Endothelial cell of umbilical vein (primary cell): Measurements from ENCODE around the gene SH3TC2. TPM values are rescaled to one million over a fixed set of nuclear protein-coding genes. Genes with fewer than 3 reads are reported as not detected.

Experiments
- BruUV-seq: library from RNA; stranded (reverse); fragments of 400-500 nt; replicated peaks from 2 replicates; lab custom pipeline; 2021; lab: Mats Ljungman, UMichigan
- CTCF ChIA-PET: fragments of 300-600, 350-600 bp; sonication (Branson Sonifier 250); formaldehyde crosslinking; loops from one replicate; lab custom pipeline; 2021; ENCODE audit warnings: antibody characterized with exemption, inconsistent platforms; lab: Charles Lee
- POLR2A ChIA-PET: fragments of 300-600, 350-600 bp; sonication (Branson Sonifier 250); formaldehyde crosslinking; loops from one replicate; lab custom pipeline; 2021; ENCODE audit warnings: antibody characterized with exemption, inconsistent platforms; lab: Charles Lee
- DNase-seq: peaks from one replicate; pipeline ENCODE4 v3.0.0-alpha.2; 2011; ENCODE audit warnings: low read depth, low spot score
- FAIRE-seq: peaks from 2 replicates; lab custom pipeline; 2011; peaks lifted over from hg19 to GRCh38; lab: Jason Lieb, UNC
- H2AFZ ChIP-seq: 2 replicates; pipeline ENCODE4 v1.6.0; 2012; ENCODE audit warnings: low read depth, low read length, control low read depth, inconsistent platforms
- H3K27ac ChIP-seq: 2 replicates; pipeline ENCODE4 v1.5.1; 2011; ENCODE audit warnings: low read depth, mild to moderate bottlenecking, control low read depth, low read length, moderate library complexity; ENCODE audit not compliant: insufficient read depth
- H3K27me3 ChIP-seq, 2 experiments: 2 replicates each; pipeline versions ENCODE4 v1.6.0 to v1.6.1; 2011; ENCODE audit warnings: low read length in 2 of 2, mixed read lengths in 1 of 2; ENCODE audit not compliant: control insufficient read depth in 2 of 2, insufficient read depth in 2 of 2
- H3K36me3 ChIP-seq, 2 experiments: 2 replicates in 1 of 2; 3 replicates in 1 of 2; pipeline ENCODE4 v1.5.1; 2011; ENCODE audit warnings: low read length in 2 of 2, mild to moderate bottlenecking in 1 of 2, moderate library complexity in 1 of 2; ENCODE audit not compliant: control insufficient read depth in 2 of 2, insufficient read depth in 2 of 2; ENCODE audit errors: extremely low read depth in 1 of 2
- H3K4me1 ChIP-seq: 3 replicates; pipeline ENCODE4 v1.5.1; 2011; ENCODE audit warnings: mild to moderate bottlenecking, low read length; ENCODE audit not compliant: control insufficient read depth, insufficient read depth; ENCODE audit errors: extremely low read depth
- H3K4me2 ChIP-seq: 2 replicates; pipeline ENCODE4 v1.6.1; 2011; ENCODE audit warnings: low read length, control low read depth, mixed read lengths; ENCODE audit not compliant: insufficient read depth
- H3K4me3 ChIP-seq, 3 experiments: fragments of 200-600 bp in 1 of 3; sonication (generic), shearing (Covaris generic) in 1 of 3; replicated peaks in 1 of 3; 2 replicates each; pipeline ENCODE4 v1.5.1; 2011 to 2016; ENCODE audit warnings: control low read depth in 3 of 3, low read length in 3 of 3, mild to moderate bottlenecking in 2 of 3, inconsistent platforms in 1 of 3, low read depth in 1 of 3, moderate library complexity in 1 of 3; ENCODE audit not compliant: insufficient read depth in 1 of 3
- H3K79me2 ChIP-seq: 2 replicates; pipeline ENCODE4 v1.6.0; 2012; ENCODE audit warnings: low read length, inconsistent platforms; ENCODE audit not compliant: control insufficient read depth, insufficient read depth
- H3K9ac ChIP-seq: replicated peaks from 2 replicates; pipeline ENCODE3; 2011; ENCODE audit warnings: low read length, control low read depth; ENCODE audit not compliant: insufficient read depth; ENCODE audit errors: extremely low read depth
- H3K9me1 ChIP-seq: replicated peaks from 3 replicates; pipeline ENCODE4 v1.6.0; 2011; ENCODE audit warnings: mild to moderate bottlenecking, low read length; ENCODE audit not compliant: control insufficient read depth, insufficient read depth; ENCODE audit errors: extremely low read depth
- H3K9me3 ChIP-seq: replicated peaks from 2 replicates; pipeline ENCODE4 v1.5.1; 2012; ENCODE audit warnings: low read length, inconsistent platforms; ENCODE audit not compliant: control insufficient read depth, insufficient read depth
- H4K20me1 ChIP-seq: replicated peaks from 2 replicates; pipeline ENCODE3; 2011; ENCODE audit warnings: mild to moderate bottlenecking, low read length; ENCODE audit not compliant: control insufficient read depth, insufficient read depth; ENCODE audit errors: extremely low read depth
- EZH2 ChIP-seq: IDR thresholded peaks from 2 replicates; pipeline ENCODE4 v1.6.1; 2012; ENCODE audit warnings: borderline replicate concordance, low read depth, mild to moderate bottlenecking, moderate library complexity, low read length, inconsistent platforms; ENCODE audit not compliant: severe bottlenecking
- FOS ChIP-seq: IDR thresholded peaks from 2 replicates; pipeline ENCODE4 v1.6.1; 2011; ENCODE audit warnings: mild to moderate bottlenecking, low read length, moderate library complexity, borderline replicate concordance; ENCODE audit not compliant: insufficient read depth
- GATA2 ChIP-seq: IDR thresholded peaks from 2 replicates; pipeline ENCODE4 v1.7.0; 2011; ENCODE audit warnings: low read depth, mild to moderate bottlenecking, moderate library complexity, mixed read lengths, low read length; ENCODE audit not compliant: insufficient read length, insufficient read depth
- JUN ChIP-seq: IDR thresholded peaks from 2 replicates; pipeline ENCODE4 v1.6.1; 2011; ENCODE audit warnings: borderline replicate concordance, low read depth; ENCODE audit not compliant: insufficient read length, insufficient read depth
- MYC ChIP-seq: IDR thresholded peaks from one replicate; pipeline ENCODE4 v1.6.1; 2011; ENCODE audit warnings: mild to moderate bottlenecking, low read depth, low read length
- POLR2A ChIP-seq: IDR thresholded peaks from 2 replicates; pipeline ENCODE4 v1.6.1; 2012; ENCODE audit warnings: low read depth, mild to moderate bottlenecking, control low read depth, low read length
- POLR2AphosphoS5 ChIP-seq: IDR thresholded peaks from 2 replicates; pipeline ENCODE4 v1.6.1; 2012; ENCODE audit warnings: low read depth, mild to moderate bottlenecking, control low read depth, low read length, moderate library complexity; ENCODE audit not compliant: insufficient read depth
- dilution Hi-C: fragments of 300-500 bp; cut with MboI; formaldehyde crosslinking; loops from one replicate; pipeline ENCODE4 v1.15.0; 2019; ENCODE audit warnings: low sequenced_read_pairs; ENCODE audit not compliant: extremely low pct_ligation_motif_present
- intact Hi-C: fragments of 100-400 bp; cut with micrococcal nuclease; formaldehyde crosslinking; loops from one replicate; pipeline ENCODE4 v1.10.0; 2022
- polyA plus RNA-seq, 4 experiments: library from polyadenylated mRNA; depleted of rRNA in 3 of 4; stranded (reverse) in 3 of 4; unstranded in 1 of 4; fragments of >200 nt; gene quantifications; 2 replicates each; pipeline versions ENCODE4 v1.2.1 to v1.2.3, GENCODE V29; 2011 to 2012; ENCODE audit warnings: missing spikeins in 1 of 4
- total RNA-seq: library from RNA; stranded (reverse); gene quantifications from 2 replicates; pipeline ENCODE4 v1.2.3, GENCODE V29; 2021
- TF ChIP-seq, protein P1 (sequence below): IDR thresholded peaks from 2 replicates; pipeline ENCODE4 v1.6.1; 2011; ENCODE audit not compliant: insufficient read depth, insufficient read length
- TF ChIP-seq, protein P2 (sequence below), 2 donors: IDR thresholded peaks; 1 replicate in 1 of 2; 2 replicates in 1 of 2; pipeline ENCODE4 v1.5.1; 2011; ENCODE audit warnings: low read length in 2 of 2, mild to moderate bottlenecking in 2 of 2, moderate library complexity in 2 of 2, control low read depth in 1 of 2, inconsistent platforms in 1 of 2, low read depth in 1 of 2; ENCODE audit not compliant: insufficient read depth in 1 of 2; ENCODE audit errors: extremely low read depth in 1 of 2

The SH3TC2 gene
- total and polyA plus RNA-seq, 2 donors (not counting 3 experiments of a cell fraction or from before 2014, with no cell fraction given): 0.91 to 4.3 TPM

DNA sequence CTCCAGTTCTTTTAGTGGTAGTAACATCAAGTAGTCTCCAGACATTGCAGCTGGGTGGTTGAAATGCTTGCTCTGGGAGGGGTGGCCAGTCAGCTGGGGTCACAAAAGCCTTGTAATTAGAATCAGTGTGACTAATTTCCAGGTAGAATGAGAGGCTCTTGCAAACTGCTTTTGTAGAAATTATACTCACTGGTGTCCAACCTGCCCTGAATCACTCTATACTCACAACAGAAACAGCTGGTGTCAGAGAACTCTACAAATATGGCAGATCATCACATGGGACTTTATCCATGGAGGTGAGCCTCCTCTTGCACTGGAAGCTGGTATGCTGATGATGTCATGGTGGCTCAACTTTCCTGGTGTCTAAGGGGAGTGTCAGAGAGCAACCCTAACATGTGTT, 71.3 kb downstream of the SH3TC2 start:
- no peak overlapping the region for H3K4me2 ChIP-seq
- no peak overlapping the region for H3K4me3 ChIP-seq
- DNase-seq (no peak), FAIRE-seq (no peak)
- no TSS peak for BruUV-seq
- no peaks in the 10 kb centered on the region for H4K20me1 ChIP-seq
- H3K36me3 ChIP-seq: no peaks in the 10 kb centered on the region
- H2AFZ ChIP-seq: no peak overlapping the region
- no peaks in the 10 kb centered on the region for H3K9me1 ChIP-seq
- H3K79me2 ChIP-seq: no peaks in the 10 kb centered on the region
- no peak overlapping the region for H3K27ac ChIP-seq
- CTCF ChIA-PET: interaction anchor here (0.9 to 5.5 kb wide), 7 partner anchors 10 to 261 kb away, joined by 3 to 32 read pairs (median 7); no protein-coding TSS in a partner anchor
- TF ChIP-seq, protein P1, sequence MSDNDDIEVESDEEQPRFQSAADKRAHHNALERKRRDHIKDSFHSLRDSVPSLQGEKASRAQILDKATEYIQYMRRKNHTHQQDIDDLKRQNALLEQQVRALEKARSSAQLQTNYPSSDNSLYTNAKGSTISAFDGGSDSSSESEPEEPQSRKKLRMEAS: no peak
- TF ChIP-seq, protein P2, sequence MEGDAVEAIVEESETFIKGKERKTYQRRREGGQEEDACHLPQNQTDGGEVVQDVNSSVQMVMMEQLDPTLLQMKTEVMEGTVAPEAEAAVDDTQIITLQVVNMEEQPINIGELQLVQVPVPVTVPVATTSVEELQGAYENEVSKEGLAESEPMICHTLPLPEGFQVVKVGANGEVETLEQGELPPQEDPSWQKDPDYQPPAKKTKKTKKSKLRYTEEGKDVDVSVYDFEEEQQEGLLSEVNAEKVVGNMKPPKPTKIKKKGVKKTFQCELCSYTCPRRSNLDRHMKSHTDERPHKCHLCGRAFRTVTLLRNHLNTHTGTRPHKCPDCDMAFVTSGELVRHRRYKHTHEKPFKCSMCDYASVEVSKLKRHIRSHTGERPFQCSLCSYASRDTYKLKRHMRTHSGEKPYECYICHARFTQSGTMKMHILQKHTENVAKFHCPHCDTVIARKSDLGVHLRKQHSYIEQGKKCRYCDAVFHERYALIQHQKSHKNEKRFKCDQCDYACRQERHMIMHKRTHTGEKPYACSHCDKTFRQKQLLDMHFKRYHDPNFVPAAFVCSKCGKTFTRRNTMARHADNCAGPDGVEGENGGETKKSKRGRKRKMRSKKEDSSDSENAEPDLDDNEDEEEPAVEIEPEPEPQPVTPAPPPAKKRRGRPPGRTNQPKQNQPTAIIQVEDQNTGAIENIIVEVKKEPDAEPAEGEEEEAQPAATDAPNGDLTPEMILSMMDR (IDR thresholded peaks at IDR 0.05; ENCODE audit: extremely low read depth in 1 of 2, insufficient read depth in 1 of 2, low read depth in 1 of 2, low read length in 2 of 2): no peak
- TF ChIP-seq POLR2AphosphoS5: no peak
- TF ChIP-seq GATA2: no peak
- no peak for TF ChIP-seq FOS
- no peak for TF ChIP-seq JUN
- no peak for TF ChIP-seq EZH2
- TF ChIP-seq MYC: no peak
- no peak for TF ChIP-seq POLR2A
- POLR2A ChIA-PET: no interaction called here
- dilution Hi-C loops: no loop called here
- H3K9me3 ChIP-seq: no peaks in the 10 kb centered on the region
- intact Hi-C loops: no loop called here
- no peak overlapping the region for H3K9ac ChIP-seq
- no peaks in the 10 kb centered on the region for H3K27me3 ChIP-seq
- H3K4me1 ChIP-seq: no peaks in the 10 kb centered on the region
